Epithelial cell of esophagus (primary cell): Measurements from ENCODE around the gene SUGCT.

Experiments
- DNase-seq: peaks from one replicate; pipeline ENCODE4 v3.0.0; 2010; ENCODE audit warnings: low read depth
- H3K4me3 ChIP-seq: 2 replicates; pipeline ENCODE4 v1.5.1; 2011; ENCODE audit warnings: mild to moderate bottlenecking, low read length, control low read depth
- TF ChIP-seq, protein P1 (sequence below): IDR thresholded peaks from 2 replicates; pipeline ENCODE4 v1.5.1; 2011; ENCODE audit warnings: low read depth, mild to moderate bottlenecking, low read length, control low read depth, inconsistent platforms; ENCODE audit not compliant: insufficient read depth; ENCODE audit errors: missing control alignments

SUGCT gene

DNA sequence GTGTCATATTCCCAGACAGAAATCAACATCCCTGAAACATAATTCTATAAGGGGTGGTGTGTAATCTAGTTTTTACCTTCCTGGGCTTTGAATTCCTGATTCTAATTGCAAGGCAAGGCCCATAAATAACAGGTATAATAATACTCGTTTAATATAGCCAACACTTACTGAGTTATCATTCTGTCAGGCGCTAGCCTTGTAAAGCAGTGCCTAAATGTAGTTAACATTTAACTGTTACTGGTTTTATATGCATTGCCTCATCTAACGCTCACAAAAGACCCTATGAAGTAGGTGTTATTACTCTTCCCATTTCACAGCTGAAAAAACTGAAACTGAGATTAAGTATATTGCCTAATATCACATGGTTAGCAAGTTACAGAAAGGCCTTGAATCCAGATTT is 772.5 kb downstream of the SUGCT start:
- DNase-seq = no peak
- no peak overlapping the region for H3K4me3 ChIP-seq
- TF ChIP-seq, protein P1, sequence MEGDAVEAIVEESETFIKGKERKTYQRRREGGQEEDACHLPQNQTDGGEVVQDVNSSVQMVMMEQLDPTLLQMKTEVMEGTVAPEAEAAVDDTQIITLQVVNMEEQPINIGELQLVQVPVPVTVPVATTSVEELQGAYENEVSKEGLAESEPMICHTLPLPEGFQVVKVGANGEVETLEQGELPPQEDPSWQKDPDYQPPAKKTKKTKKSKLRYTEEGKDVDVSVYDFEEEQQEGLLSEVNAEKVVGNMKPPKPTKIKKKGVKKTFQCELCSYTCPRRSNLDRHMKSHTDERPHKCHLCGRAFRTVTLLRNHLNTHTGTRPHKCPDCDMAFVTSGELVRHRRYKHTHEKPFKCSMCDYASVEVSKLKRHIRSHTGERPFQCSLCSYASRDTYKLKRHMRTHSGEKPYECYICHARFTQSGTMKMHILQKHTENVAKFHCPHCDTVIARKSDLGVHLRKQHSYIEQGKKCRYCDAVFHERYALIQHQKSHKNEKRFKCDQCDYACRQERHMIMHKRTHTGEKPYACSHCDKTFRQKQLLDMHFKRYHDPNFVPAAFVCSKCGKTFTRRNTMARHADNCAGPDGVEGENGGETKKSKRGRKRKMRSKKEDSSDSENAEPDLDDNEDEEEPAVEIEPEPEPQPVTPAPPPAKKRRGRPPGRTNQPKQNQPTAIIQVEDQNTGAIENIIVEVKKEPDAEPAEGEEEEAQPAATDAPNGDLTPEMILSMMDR = no peak

DNA sequence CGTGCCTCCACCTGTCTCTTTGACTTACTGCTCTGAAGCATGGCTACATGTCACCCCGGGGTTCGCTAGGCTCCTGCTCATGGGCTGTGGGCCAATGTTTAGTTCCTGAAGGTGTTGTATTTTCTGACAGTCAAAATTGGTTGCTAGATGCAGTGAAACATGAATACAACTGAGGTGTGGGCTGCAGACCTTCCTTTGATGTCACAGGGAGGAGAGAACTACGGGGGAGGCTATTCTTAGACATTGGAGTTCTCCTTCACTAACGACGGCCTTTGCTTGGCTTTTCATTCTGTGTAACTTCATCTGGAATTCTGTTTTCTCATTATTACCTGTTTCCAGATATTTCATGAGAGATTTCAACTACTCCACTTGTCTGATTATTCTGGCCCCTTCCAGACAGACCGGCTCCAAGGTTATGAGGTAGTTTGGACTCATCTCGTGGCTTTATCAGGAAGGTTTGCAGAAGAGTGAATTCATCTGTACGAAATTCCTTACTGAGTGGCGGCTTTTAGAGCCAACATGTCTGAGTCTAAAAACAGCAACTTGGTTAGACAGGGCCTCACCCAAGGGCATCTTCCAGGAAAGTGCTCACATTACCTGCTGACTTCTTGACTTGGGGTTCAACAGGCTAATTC is 774.7 kb downstream of the SUGCT start:
- DNase-seq = no peak

More for the DNA sequence above, 774.7 kb downstream of the SUGCT start:
- TF ChIP-seq, protein P1 = no peak
- no peak overlapping the region for H3K4me3 ChIP-seq
